Panc1 (cell line): ENCODE results near the gene C3orf62. TPM values are rescaled to one million over a fixed set of nuclear protein-coding genes. Genes with fewer than 3 reads are reported as not detected.

Experiments
- ATAC-seq: fragments of 200-7000 bp; cut with Tn5 transposase; 2 replicates; pipeline ENCODE4 v1.9.1; 2020; ENCODE audit warnings: mild to moderate bottlenecking, moderate library complexity
- BruUV-seq: library from RNA; stranded (reverse); fragments of 400-500 nt; replicated peaks from 2 replicates; lab custom pipeline; 2021; lab: Mats Ljungman, UMichigan
- CTCF ChIA-PET: fragments of 300-600 bp; sonication (Branson Sonifier 250); formaldehyde crosslinking; loops from one replicate; lab custom pipeline; 2022; ENCODE audit warnings: antibody characterized with exemption; lab: Charles Lee
- POLR2A ChIA-PET: fragments of 300-600 bp; sonication (Branson Sonifier 250); formaldehyde crosslinking; loops from one replicate; lab custom pipeline; 2022; ENCODE audit warnings: antibody characterized with exemption; lab: Charles Lee
- DNase-seq: peaks from one replicate; pipeline ENCODE4 v3.0.0-alpha.2; 2010; ENCODE audit warnings: low read depth, low spot score
- H3K27ac ChIP-seq: 2 replicates; pipeline ENCODE4 v1.5.1; 2011; ENCODE audit warnings: mild to moderate bottlenecking, low read length, inconsistent platforms
- H3K27me3 ChIP-seq: fragments of 200-500 bp; sonication (Bioruptor generic); 2 replicates; pipeline ENCODE4 v1.6.0; 2014; ENCODE audit warnings: low read length, inconsistent platforms; ENCODE audit not compliant: control insufficient read depth, insufficient read depth
- H3K36me3 ChIP-seq: fragments of 200-500 bp; sonication (Bioruptor generic); 2 replicates; pipeline ENCODE4 v1.5.1; 2014; ENCODE audit warnings: inconsistent platforms, mild to moderate bottlenecking, low read length, moderate library complexity; ENCODE audit not compliant: control insufficient read depth, insufficient read depth
- H3K4me1 ChIP-seq: 2 replicates; pipeline ENCODE4 v1.5.1; 2011; ENCODE audit warnings: inconsistent platforms, mild to moderate bottlenecking, low read length, moderate library complexity; ENCODE audit not compliant: control insufficient read depth, insufficient read depth
- H3K4me3 ChIP-seq, 2 experiments: 2 replicates each; pipeline ENCODE4 v1.5.1; 2011 to 2012; ENCODE audit warnings: low read depth in 2 of 2, low read length in 2 of 2, mild to moderate bottlenecking in 2 of 2, inconsistent platforms in 1 of 2, moderate library complexity in 1 of 2
- H3K9me3 ChIP-seq: fragments of 200-500 bp; sonication (Bioruptor generic); 2 replicates; pipeline ENCODE4 v1.5.1; 2014; ENCODE audit warnings: low read depth, mild to moderate bottlenecking, inconsistent platforms, low read length, moderate library complexity; ENCODE audit not compliant: control insufficient read depth, insufficient read depth
- CTCF ChIP-seq: fragments of 450-650 bp; IDR thresholded peaks from 2 replicates; pipeline ENCODE4 v1.5.1; 2017; ENCODE audit warnings: mild to moderate bottlenecking
- POLR2AphosphoS5 ChIP-seq: IDR thresholded peaks from 2 replicates; pipeline ENCODE4 v1.6.1; 2012; ENCODE audit warnings: mild to moderate bottlenecking, low read depth, low read length, moderate library complexity
- REST ChIP-seq, 2 experiments: IDR thresholded peaks; 2 replicates each; pipeline ENCODE4 v1.6.1; 2011 to 2012; ENCODE audit warnings: low read depth in 2 of 2, control low read depth in 1 of 2, low read length in 1 of 2, mild to moderate bottlenecking in 1 of 2, moderate library complexity in 1 of 2; ENCODE audit not compliant: insufficient read depth in 1 of 2
- SIN3A ChIP-seq: IDR thresholded peaks from 2 replicates; pipeline ENCODE4 v1.6.1; 2012; ENCODE audit warnings: low read depth, mild to moderate bottlenecking, low read length, moderate library complexity, borderline replicate concordance; ENCODE audit not compliant: insufficient read depth
- TCF7L2 ChIP-seq: IDR thresholded peaks from 2 replicates; pipeline ENCODE4 v1.6.1; 2011; ENCODE audit warnings: mild to moderate bottlenecking, low read depth, low read length, inconsistent platforms
- in situ Hi-C: cut with HindIII; loops from 2 replicates; pipeline ENCODE4 v1.10.0; 2016; ENCODE audit warnings: low sequenced_read_pairs, low pct_unique_long_range_greater_than_20kb
- intact Hi-C: fragments of 100-400 bp; cut with micrococcal nuclease; formaldehyde crosslinking; loops from one replicate; pipeline ENCODE4 v1.10.0; 2022; ENCODE audit not compliant: unreplicated experiment
- total RNA-seq: library from RNA; stranded (reverse); gene quantifications from one replicate; pipeline ENCODE4 v1.2.1, GENCODE V29; 2021; ENCODE audit not compliant: unreplicated experiment

C3orf62 gene
- total RNA-seq, 1 experiment from 2014 or later: 2.3 TPM

GRCh38 chr3:49255718-49256511 lies 21.1 kb downstream of the C3orf62 start:
- Histone ChIP-seq H3K27me3 (no peaks in the 10 kb centered on the region), H3K9me3 (no peaks in the 10 kb centered on the region), H3K4me3 (no peak overlapping the region), H3K27ac (no peak overlapping the region), H3K36me3 (no peaks in the 10 kb centered on the region), H3K4me1 (no peaks in the 10 kb centered on the region)
- ChIA-PET POLR2A (interaction anchor here (0.6 kb wide), 1 partner anchor 29 kb away, joined by 9 read pairs; no protein-coding TSS in a partner anchor), CTCF (no interaction called here)
- BruUV-seq: no TSS peak
- in situ Hi-C loops (no loop called here), intact Hi-C loops (no loop called here)
- ATAC-seq (no peak), DNase-seq (no peak)
- TF ChIP-seq POLR2AphosphoS5 (no peak), SIN3A (no peak), REST (IDR thresholded peaks at IDR 0.05; ENCODE audit: insufficient read depth in 1 of 2, low read depth in 2 of 2, low read length in 1 of 2) (no peak), CTCF (no peak), TCF7L2 (no peak)

- intact Hi-C loops: no loop called here
- H3K36me3 ChIP-seq: no peaks in the 10 kb centered on the region
- no peaks in the 10 kb centered on the region for H3K4me1 ChIP-seq
- no peaks in the 10 kb centered on the region for H3K9me3 ChIP-seq
- ChIA-PET POLR2A (no interaction called here), CTCF (interaction anchor here (0.6 kb wide), 1 partner anchor 101 kb away, joined by 4 read pairs; no protein-coding TSS in a partner anchor)
- in situ Hi-C loops: no loop called here
- no peaks in the 10 kb centered on the region for H3K27me3 ChIP-seq
- no peak overlapping the region for H3K4me3 ChIP-seq
- DNase-seq (no peak), ATAC-seq (no peak)
- no peak overlapping the region for H3K27ac ChIP-seq
- BruUV-seq: no TSS peak
- no peak for TF ChIP-seq TCF7L2
- TF ChIP-seq REST (IDR thresholded peaks at IDR 0.05; ENCODE audit: insufficient read depth in 1 of 2, low read depth in 2 of 2, low read length in 1 of 2): no peak
- TF ChIP-seq POLR2AphosphoS5: no peak
- no peak for TF ChIP-seq SIN3A
- no peak for TF ChIP-seq CTCF
Observed at GRCh38 chr3:49255112-49255511, 21.9 kb downstream of the C3orf62 start.
